ENCODE measurements around the gene CCDC57. TPM values are rescaled to one million over a fixed set of nuclear protein-coding genes. Genes with fewer than 3 reads are reported as not detected.

The CCDC57 gene
- total and polyA plus RNA-seq, 2 of the 8 experiments (the other 6 are each of a cell fraction or from before 2014, with no cell fraction given) = 8.4 to 12.9 TPM

GRCh38 chr17:82173351-82174041 is 39.1 kb downstream of the CCDC57 start:
- DNase-seq (ENCODE audit: low read depth in 1 of 2, low spot score in 2 of 2) (peak in 1 of 2 experiments; percentile 68), FAIRE-seq (no peak)
- no peak overlapping the region for H2AFZ ChIP-seq (ENCODE audit: low read length)
- no peak overlapping the region for H3K9ac ChIP-seq (replicated peaks in 1 of 4; ENCODE audit: extremely low read depth in 1 of 4, low read depth in 3 of 4, low read length in 3 of 4)
- no peaks in the 10 kb centered on the region for H3K23me2 ChIP-seq (ENCODE audit: low read depth, low read length)
- no peaks in the 10 kb centered on the region for H3K79me2 ChIP-seq (ENCODE audit: control insufficient read depth in 1 of 2, insufficient read depth in 2 of 2, low read length in 2 of 2)
- no peak overlapping the region for H3K27ac ChIP-seq (ENCODE audit: low read depth, low read length)
- no peak overlapping the region for H2BK15ac ChIP-seq (ENCODE audit: low read length)
- no peak overlapping the region for H3K14ac ChIP-seq (ENCODE audit: insufficient read length)
- no peak overlapping the region for H4K5ac ChIP-seq (ENCODE audit: insufficient read length, low read depth, low read length)
- H2BK20ac ChIP-seq (ENCODE audit: low read length) = no peak overlapping the region
- no peak overlapping the region for H2BK5ac ChIP-seq (ENCODE audit: low read depth, low read length)
- no peaks in the 10 kb centered on the region for H3K9me3 ChIP-seq (ENCODE audit: insufficient read depth in 2 of 2, low read depth in 1 of 2, low read length in 1 of 2)
- no peak overlapping the region for H4K8ac ChIP-seq (ENCODE audit: extremely low read depth, insufficient read depth, low read length)
- no peak overlapping the region for H3K4ac ChIP-seq (replicated peaks; ENCODE audit: insufficient read length, low read depth, low read length)
- H3K27me3 ChIP-seq (replicated peaks in 1 of 4; ENCODE audit: control insufficient read depth in 3 of 4, extremely low read depth in 1 of 4, insufficient read depth in 3 of 4, low read length in 3 of 4) = peaks cover 52 to 80% (median 74%) of the 10 kb centered on the region in 4 experiments
- no peak overlapping the region for H4K91ac ChIP-seq (replicated peaks; ENCODE audit: insufficient read length, low read length)
- peaks cover 31 to 38% of the 10 kb centered on the region in 2 experiments for H4K20me1 ChIP-seq (replicated peaks in 1 of 2; ENCODE audit: control insufficient read depth in 1 of 2, insufficient read depth in 2 of 2, low read length in 2 of 2)
- H3K56ac ChIP-seq (replicated peaks; ENCODE audit: insufficient read length, low read depth, low read length) = no peak overlapping the region
- no peak overlapping the region for H2BK12ac ChIP-seq (ENCODE audit: low read depth, low read length)
- no peaks in the 10 kb centered on the region for H3K79me1 ChIP-seq (ENCODE audit: low read depth, low read length)
- no peak overlapping the region for H3K23ac ChIP-seq (ENCODE audit: insufficient read length)
- no peak overlapping the region for H3K18ac ChIP-seq (ENCODE audit: extremely low read depth, low read length)
- H2BK120ac ChIP-seq (replicated peaks; ENCODE audit: low read depth, low read length) = no peak overlapping the region
- ChIA-PET CTCF (ENCODE audit: partially characterized antibody) (interaction anchor here (0.8 to 1.4 kb wide), 2 partner anchors 22 to 143 kb away, joined by 3 read pairs; no protein-coding TSS in a partner anchor), POLR2A (ENCODE audit: partially characterized antibody) (interaction anchor here (1.2 kb wide), 1 partner anchor 120 kb away, joined by 3 read pairs; no protein-coding TSS in a partner anchor)
- peaks cover 8 to 20% (median 14%) of the 10 kb centered on the region in 4 experiments for H3K4me1 ChIP-seq (replicated peaks in 1 of 4; ENCODE audit: control insufficient read depth in 3 of 4, insufficient read depth in 4 of 4, low read length in 3 of 4)
- 57% methylated on average over 18 of the region's 18 CpGs; no CpG with 5 or more reads in 1 of the 2 experiments for WGBS, 2 experiments (ENCODE audit: extremely low coverage in 1 of 2, insufficient coverage in 1 of 2, insufficient read length in 1 of 2, insufficient replicate concordance in 2 of 2, low coverage in 1 of 2, low lambda C conversion rate in 2 of 2, missing lambda C conversion rate in 1 of 2)
- peaks cover 0 to 8% (median 2%) of the 10 kb centered on the region in 4 experiments; a peak in 3 of 8 replicates for H3K36me3 ChIP-seq (ENCODE audit: control insufficient read depth in 2 of 4, insufficient read depth in 4 of 4, low read length in 3 of 4)
- H3K4me2 ChIP-seq (ENCODE audit: insufficient read depth in 1 of 2, low read depth in 2 of 2, low read length in 2 of 2) = peak overlapping the region; percentile 24 to 65
- H3K4me3 ChIP-seq (ENCODE audit: extremely low read depth in 1 of 4, insufficient read depth in 2 of 4, low read depth in 3 of 4, low read length in 4 of 4) = peak overlapping the region in 3 of 4 experiments; percentile 32 to 39 (median 37); a peak in 5 of 8 replicates
- no peak overlapping the region for H2AK5ac ChIP-seq (ENCODE audit: low read depth, low read length)
- TF ChIP-seq USF2 (IDR thresholded peaks at IDR 0.05; ENCODE audit: low read length) = no peak
- no peak for TF ChIP-seq FOSL1 (IDR thresholded peaks at IDR 0.05; ENCODE audit: insufficient read depth, low read depth, low read length)
- TF ChIP-seq POLR2A (IDR thresholded peaks at IDR 0.05; ENCODE audit: control extremely low read depth in 1 of 2, low read depth in 2 of 2, low read length in 2 of 2) = no peak
- no peak for TF ChIP-seq SIRT6 (IDR thresholded peaks at IDR 0.05; ENCODE audit: low read length)
- no peak for TF ChIP-seq EP300 (IDR thresholded peaks at IDR 0.05; ENCODE audit: borderline replicate concordance in 1 of 2, low read depth in 2 of 2, low read length in 2 of 2)
- TF ChIP-seq SUZ12 (IDR thresholded peaks at IDR 0.05; ENCODE audit: low read length) = no peak
- no peak for TF ChIP-seq CTCF (IDR thresholded peaks at IDR 0.05; ENCODE audit: control extremely low read depth in 1 of 3, insufficient read depth in 1 of 3, low read depth in 1 of 3, low read length in 3 of 3)
- no peak for TF ChIP-seq TCF12 (IDR thresholded peaks at IDR 0.05; ENCODE audit: low read depth, low read length)
